HepG2 (cell line): ENCODE measurements around the gene PVR.
"Not testable (repeated sequence)": the region's sequence is repeated elsewhere in the genome, so short reads cannot be mapped to it uniquely, and the experiment has no call there.

ENCODE experiments used
- BCLAF1 ChIP-seq: fragments of 450-650 bp; IDR thresholded peaks from 2 replicates; pipeline ENCODE4 v1.6.1; 2017; ENCODE audit warnings: mild to moderate bottlenecking
- CHCHD3 ChIP-seq: sonication (generic); formaldehyde crosslinking; IDR thresholded peaks from 2 replicates; pipeline ENCODE4 v1.8.0; 2022; ENCODE audit warnings: mild to moderate bottlenecking, missing genetic modification reagents, moderate library complexity
- DNMT3B ChIP-seq: conservative IDR thresholded peaks from 2 replicates; pipeline ENCODE4 v1.6.1; 2016; ENCODE audit warnings: missing biosample characterization, control low read depth
- MAFF ChIP-seq: IDR thresholded peaks from 2 replicates; pipeline ENCODE4 v1.6.1; 2011; ENCODE audit warnings: low read depth, low read length, improper control_type of control experiment
- RAD51 ChIP-seq: fragments of 450-650 bp; IDR thresholded peaks from 2 replicates; pipeline ENCODE4 v1.6.1; 2016; ENCODE audit warnings: borderline replicate concordance
- SYNCRIP ChIP-seq: fragments of 200-400 bp; formaldehyde crosslinking; IDR thresholded peaks from 2 replicates; pipeline ENCODE4 v1.6.1; 2018; ENCODE audit warnings: mild to moderate bottlenecking, low read depth, low read length; ENCODE audit not compliant: insufficient read depth
- TAF1 ChIP-seq: sonication (generic); formaldehyde crosslinking; IDR thresholded peaks from 2 replicates; pipeline ENCODE4 v1.4.0; 2020; ENCODE audit warnings: missing genetic modification reagents
- THRA ChIP-seq: sonication (generic); formaldehyde crosslinking; IDR thresholded peaks from 2 replicates; pipeline ENCODE4 v1.4.0; 2020; ENCODE audit warnings: missing genetic modification reagents, borderline replicate concordance
- ZNF777 ChIP-seq: sonication (generic); formaldehyde crosslinking; IDR thresholded peaks from 2 replicates; pipeline ENCODE4 v1.4.0; 2020; ENCODE audit warnings: missing genetic modification reagents

DNA sequence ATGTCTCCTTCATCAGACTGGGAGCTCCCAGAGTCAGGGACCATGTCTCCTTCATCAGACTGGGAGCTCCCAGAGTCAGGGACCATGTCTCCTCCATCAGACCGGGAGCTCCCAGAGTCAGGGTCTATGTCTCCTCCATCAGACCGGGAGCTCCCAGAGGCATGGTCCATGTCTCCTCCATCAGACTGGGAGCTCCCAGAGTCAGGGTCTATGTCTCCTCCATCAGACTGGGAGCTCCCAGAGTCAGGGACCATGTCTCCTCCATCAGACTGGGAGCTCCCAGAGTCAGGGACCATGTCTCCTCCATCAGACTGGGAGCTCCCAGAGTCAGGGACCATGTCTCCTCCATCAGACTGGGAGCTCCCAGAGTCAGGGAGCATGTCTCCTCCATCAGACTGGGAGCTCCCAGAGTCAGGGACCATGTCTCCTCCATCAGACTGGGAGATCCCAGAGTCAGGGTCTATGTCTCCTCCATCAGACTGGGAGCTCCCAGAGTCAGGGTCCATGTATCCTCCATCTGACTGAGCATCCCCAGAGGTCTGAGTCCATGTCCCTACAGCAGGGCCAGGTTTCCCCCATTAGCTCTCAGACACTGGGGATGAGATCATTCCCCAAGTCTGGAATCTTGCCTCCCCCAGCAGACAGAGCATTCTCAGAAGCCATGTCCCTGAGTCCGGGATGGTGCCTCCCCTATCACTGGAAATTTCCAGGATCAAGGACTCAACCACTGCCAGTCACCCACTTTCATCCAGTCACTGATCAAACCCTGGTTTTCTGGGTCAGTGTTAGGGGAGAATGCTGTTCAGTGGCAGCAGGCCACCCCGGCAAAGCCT is 65.9 kb downstream of the PVR start:
- not testable (repeated sequence) for TF ChIP-seq RAD51; SYNCRIP; DNMT3B (CRISPR knock-in tag); CHCHD3; THRA (CRISPR knock-in tag); TAF1 (CRISPR knock-in tag); MAFF; ZNF777 (CRISPR knock-in tag); BCLAF1
